OCI-M1 (cell line): Measurements from ENCODE around the gene OLFM3.

Source experiments
- DNase-seq: peaks from one replicate; lab custom pipeline; 2025; lab: John Stamatoyannopoulos, UW

Gene OLFM3

DNA sequence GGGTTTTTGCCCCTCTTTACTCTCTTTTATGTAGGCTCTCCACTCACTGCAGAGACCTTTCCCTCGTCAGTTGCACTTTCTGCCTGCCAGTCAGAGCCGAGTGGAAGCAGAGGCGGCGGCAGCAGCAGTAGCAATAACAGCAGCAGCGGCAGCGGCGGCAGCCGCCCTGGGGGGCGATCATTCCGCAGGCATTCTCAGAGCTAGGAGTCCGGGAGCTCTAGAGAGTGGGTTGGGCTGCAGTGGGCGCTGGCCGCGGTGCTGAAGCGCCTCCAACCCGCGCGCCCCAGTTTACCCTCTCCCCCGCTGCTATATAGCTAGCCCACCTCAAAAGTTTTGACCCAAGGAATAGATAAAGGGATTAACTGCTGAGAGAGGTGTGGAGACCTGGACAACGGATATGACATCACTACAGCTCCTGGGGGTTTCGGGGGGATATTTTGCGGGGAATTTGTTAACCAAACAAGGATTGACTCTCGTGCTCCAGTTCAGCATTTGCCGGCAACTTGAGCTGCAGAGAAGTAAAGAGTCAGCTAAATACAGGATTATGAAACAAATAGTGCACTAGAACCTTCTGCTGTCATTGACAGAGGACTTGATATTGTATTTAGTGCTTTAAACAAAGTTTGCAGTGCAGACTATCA is at the start of gene OLFM3:
Gene OLFM3 (minus strand): TSS at position 102 of the 641 bp plus-strand sequence.
- no peak for DNase-seq

DNA sequence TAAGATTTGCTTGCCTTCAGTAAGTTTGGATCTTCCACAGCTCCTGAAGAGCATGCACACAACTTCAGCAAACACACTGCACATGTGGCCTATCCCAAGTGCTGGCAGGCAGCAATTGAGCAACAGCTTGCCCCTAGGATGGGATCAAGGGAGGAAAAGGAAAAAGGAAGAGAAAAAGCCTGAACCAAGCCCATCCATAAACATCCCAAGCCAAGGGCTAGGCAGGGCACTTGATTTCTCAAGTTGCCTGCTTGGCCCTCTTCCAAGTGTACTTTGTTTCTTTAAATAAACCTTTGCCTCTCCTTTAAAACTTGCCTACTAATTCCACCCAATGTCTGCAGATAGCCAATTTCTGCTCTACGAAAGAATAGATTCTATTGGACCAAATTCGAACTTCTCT is 49.0 kb upstream of the OLFM3 start:
- no peak for DNase-seq

DNA sequence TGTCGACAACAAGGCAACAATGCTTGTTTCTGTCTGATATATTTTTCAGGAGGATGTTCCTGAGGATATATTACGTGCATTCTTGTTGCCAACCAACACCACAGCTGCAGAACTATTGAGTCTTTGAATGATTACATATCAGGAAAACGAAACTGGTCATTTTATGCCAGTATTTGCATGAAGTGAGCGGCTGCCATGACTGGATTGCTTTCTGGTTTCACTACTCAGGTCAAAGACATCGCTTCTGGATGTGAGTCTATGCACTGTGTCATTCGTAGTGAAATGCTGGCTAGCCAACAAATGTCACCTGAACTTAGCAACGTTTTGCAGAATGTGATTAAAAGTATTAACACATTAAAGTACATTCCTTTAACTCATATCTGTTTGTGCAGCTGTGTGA is 35.8 kb upstream of the OLFM3 start:
- peak; percentile 34 for DNase-seq

DNA sequence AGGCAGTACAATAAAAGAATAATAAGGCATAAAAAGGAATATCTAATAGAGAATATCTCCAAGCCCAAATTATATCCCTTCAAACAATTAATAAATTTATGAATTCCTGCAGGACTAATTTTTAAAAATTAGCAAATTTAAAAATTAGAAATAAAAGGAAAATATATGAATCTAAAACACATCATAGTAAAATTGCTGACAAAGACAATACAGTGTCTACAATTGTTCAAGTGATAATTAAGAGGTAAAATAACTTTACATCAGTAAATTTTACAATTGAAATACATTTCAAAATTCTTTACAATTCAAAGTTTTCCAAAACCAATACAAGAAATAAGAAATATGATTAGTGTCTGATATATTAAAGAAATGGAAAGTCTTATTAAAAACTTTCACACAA is 22.8 kb upstream of the OLFM3 start:
- no peak for DNase-seq

DNA sequence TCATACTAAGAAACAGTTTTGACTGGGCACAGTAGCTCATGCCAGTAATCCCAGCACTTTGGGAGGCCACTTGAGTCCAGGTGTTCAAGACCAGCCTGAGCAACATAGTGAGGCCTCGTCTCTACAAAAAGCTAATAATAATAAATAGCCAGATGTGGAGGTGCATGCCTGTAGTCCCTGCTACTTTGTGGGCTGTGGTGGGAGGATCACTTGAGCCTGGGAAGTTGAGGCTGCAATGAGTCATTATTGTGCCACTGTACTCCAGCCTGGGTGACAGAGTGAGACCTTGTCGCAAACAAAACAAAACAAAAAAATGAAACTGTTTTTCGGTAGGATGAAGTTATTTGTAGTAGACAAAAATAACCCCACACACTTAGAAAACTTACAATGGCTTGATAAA is 19.0 kb upstream of the OLFM3 start:
- DNase-seq = no peak

DNA sequence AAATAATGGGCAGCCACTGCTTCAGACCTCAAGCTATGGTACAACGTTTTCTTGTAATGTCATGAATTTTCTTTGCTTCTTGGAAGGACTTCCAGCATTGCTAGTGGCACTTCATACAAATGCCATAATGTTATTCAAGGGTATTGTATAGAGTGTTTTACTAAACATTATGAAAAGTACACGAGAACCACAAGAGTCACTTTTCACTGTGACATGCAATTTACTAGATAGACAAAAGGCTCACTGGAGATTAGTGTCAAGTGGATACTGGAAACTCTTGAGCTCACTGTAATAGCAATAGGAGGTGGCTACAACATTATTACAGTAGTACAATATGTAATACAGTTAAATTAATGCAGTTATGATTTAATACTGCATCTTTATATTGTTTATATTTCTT is 5.3 kb upstream of the OLFM3 start:
- DNase-seq = no peak

DNA sequence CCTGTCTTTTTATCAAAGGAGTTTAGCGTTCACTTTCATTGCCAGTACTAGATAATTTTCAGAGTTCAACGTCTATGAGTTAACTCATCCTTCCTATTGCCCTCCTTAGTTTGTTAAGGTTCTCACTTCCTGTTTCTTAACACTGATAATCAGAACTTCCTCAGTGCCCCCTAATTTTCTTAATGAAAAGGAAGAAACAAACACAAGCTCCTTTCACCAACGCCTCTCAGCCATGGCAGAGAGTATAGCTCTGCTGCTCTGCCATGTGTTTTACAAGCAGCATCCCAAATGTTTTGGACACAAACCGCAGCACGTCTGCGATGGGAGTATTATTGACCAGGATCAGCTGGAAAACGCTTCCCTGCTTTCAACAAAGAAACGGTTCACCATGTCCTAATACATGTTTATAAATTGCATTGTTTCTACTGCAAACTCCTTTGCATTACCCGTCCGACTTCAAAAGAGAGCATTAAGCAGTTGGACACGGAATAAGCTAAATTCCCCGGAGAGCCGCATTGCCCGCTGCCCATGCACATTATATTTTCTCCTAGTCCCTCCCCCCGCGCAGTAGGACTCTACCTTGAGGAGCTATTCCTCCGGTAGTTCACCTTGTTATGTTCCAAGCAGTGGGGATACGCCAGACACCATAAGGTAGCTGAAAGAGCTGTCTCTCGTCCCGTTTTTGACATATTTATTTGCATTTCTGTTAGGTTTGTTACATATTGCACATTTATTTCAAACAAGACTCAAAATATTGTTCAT is 561 bp downstream of the OLFM3 start:
- no peak for DNase-seq

DNA sequence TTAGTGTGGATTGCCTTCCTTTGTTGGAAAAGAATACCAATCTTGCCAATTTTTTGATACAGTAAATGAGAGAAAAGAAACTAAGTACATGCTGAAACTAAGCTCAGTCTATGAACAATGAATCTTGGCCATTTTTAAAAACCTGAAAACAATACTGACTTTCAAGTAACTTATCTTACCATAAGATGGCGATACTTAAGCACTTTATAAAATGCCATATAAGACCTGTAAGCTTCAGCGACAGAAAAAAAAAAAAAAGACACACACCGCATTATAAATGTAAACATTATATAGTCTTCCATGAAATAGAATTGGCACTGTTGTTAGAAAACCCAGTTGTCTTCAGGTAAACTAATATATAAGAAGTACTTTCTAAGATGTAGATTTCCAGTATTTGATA is 3.0 kb downstream of the OLFM3 start:
- DNase-seq = peak; percentile 41

DNA sequence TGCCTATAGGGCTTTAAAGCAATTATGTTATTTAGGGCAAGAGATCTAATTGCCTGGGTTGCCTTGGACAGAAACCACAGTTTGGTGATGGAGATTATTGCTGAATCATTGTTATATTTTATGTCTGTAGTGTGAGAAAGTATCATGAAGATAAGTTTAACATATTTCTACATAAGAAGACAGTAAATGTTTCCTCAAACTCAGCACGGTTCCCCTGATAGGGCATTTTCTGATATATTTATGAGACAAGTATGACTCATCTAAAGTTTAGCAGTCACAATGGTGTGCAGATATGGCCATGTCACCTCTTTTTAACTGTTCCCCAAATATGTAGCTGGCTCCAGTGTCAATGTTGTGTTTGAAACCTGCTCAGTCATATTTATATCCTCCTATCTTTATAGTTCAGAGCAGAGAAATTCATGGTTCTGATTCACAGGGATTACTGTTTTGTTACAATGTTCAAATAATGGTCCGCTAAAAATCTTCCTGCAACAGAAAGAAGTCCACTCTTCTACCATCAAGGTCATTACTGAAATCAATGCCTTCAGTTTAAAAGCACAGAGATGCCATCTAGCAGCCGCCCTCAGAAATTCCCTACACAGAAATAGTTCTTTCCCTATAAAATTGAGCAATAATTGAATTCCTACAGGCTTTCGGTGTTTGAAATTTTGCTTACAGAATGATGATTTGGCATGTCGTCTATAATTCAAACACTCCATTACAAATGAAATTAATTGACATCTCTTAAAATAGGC is 3.7 kb downstream of the OLFM3 start:
- peak; percentile 80 for DNase-seq

DNA sequence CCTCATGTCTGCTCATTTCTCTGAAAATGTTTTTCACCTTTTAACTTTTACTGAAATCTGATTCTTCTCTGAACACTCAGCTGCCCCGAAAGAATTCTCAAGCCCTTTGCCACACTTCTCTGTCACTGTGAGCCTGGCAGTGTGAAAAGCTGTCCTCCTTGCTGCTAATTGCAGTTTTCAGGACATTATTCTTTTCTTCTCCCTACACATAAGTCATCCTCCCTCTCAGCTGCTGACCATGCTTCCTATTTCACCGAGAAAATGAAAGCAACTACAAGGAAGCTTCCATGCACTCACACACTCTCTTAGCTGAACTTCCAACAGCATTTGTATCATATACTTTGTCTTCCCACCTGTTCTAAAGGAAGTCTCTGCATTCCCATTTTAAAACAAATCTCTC is 15.8 kb downstream of the OLFM3 start:
- peak; percentile 77 for DNase-seq

DNA sequence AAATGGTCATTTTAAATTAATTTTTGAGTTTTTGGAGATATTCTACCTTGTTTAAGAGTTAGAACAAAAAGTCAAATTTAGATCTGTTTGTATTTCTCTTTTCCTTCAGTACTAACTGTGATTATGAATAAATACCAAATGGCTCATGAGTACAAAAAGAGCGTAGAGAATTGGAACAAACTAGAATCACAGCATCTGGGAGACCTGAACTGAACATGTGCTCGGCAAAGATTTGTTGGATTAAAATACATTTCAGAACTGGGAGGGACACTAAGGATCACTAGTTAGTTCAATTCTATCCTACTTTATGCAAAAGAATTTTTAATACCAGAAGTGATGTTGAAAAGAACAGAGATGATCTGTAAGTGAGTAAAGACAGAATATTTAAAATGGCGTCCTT is 19.5 kb downstream of the OLFM3 start:
- no peak for DNase-seq

DNA sequence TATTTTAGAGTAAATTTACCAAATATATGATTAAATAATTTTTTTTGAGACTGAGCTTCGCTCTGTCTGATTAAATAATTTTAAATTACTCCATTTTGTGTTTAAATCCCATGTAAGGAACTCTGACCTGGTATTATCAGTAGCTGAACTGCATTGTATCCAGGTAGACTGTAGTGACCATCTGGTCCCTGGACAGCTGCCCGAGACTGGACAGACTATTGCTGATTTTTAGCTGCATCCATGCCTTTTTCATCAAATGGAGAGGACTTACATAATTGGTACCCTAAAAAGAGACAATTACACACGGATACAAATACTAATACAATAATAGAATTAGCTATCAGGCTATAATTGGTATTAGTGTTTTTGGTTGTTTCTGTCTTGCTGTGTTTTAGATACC is 20.6 kb downstream of the OLFM3 start:
- no peak for DNase-seq

DNA sequence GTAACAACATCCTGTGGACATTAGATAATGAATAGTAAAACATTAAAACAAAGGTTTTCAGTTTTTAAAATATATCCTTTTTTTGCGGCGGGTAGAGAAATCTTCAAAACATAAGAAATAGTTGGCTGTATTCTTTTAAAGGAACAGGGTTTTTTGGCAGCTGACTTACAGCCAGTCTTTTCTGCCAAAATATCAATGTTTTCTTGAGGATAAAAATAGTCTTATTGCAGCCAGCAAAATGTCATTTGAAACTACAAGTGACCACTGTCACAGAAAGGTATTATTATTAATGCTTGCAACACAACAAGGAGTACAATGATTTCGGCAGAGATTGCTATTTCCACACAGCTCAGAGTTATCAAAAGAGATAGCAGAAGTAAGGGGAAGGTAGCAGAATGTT is 21.4 kb downstream of the OLFM3 start:
- no peak for DNase-seq

DNA sequence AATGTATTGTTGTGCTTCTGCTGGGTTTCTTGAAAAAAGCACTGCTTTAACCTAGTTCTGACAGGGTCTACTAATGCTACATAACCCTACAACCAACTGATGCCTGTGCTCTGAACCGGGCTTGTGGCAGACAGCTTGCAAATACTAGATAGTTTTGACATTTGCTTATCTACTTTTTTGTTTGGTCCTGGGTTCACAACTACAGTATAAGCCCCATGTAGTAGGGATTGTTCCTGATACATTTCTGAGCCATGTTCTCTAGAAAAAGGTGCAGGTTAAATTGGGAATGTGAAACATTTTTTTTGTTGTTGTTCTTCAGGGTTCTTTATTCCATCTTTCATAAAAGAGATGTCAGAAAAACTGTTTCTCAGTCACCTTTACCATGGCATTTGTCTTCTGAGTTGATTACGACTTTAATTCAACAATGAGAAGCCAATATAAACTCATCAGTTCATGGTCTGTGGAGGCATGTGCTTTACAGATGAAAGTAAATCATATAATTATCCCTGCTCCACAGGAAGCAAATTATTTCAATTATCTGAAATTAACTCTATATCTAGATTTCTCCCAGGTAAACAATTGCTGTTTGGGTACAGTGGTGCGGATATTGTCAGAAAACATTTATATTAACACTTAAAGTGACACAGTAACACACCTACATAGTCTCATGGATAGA is 22.0 kb downstream of the OLFM3 start:
- no peak for DNase-seq

DNA sequence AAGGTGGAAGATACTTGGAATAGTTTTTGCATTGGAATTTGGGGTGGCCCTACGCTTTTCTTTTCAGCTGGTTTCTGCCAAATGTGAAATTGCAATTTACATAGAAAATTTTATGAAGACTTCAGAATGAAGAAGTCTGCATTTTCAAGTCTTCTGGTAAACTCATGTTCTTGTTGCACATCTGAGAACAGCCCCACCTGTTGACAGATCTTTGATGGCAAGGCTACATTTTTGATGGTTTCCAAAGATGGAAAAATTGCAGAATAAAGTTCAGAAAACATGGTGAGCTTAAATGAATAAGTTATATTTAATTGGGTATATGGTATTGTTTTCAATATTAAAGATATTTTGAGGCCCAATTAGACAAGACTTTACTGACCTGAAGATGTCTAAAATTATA is 25.4 kb downstream of the OLFM3 start:
- DNase-seq = peak; percentile 55

DNA sequence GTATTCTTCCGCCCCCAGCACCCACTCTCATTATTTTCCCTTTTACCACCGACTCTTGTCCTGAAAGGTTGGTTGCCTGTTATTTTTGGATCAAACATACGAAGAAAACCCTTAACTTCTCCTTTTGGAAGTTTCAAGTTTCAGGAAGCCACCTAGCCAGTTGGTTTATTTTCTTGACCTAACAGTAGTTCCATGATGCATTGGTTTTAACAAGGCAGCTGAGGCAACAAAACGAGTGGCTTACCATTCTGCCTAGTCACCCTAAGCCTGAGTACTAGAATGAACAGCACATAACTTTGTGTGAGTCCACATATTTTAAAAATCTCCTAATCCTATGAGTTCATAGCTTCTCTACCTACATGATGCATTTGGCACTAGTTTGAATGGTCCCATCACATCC is 28.9 kb downstream of the OLFM3 start:
- DNase-seq = peak; percentile 53

DNA sequence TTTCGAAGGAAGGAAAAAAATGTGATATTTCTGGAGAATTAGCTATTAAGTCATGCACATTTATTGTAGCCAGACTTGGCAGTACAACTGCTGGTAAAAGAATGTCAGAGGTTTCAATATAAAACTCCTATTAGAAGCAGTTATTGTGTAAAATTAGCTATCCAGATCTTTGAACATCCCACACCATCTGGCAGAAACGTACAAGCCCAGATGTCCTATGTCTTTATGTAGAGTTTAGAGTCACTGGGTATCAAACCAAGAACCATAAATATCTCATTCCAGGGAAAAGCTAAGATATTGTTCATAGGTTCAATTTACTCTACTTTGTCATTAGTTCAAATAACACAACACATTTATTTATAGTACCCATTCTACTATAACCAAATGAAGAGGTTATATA is 31.4 kb downstream of the OLFM3 start:
- no peak for DNase-seq

DNA sequence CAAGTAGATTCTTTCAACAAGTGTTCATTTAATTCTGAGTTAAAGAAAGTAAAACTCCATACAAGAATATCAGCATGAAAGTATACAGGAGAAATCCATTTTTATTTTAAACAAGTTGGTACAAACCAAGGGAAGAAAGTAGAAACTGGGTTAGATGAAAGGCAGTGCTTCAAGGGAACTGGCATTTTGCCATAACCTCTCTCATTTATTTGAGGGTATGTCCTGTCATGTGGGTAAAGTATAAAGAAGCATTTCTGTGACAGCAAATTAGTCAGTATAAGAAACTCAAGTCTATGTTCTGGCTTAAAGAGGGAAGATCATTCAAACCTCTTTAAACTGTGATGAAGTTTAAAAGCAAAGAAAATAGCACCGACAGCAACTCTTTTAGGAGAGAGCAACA is 32.0 kb downstream of the OLFM3 start:
- peak; percentile 36 for DNase-seq

DNA sequence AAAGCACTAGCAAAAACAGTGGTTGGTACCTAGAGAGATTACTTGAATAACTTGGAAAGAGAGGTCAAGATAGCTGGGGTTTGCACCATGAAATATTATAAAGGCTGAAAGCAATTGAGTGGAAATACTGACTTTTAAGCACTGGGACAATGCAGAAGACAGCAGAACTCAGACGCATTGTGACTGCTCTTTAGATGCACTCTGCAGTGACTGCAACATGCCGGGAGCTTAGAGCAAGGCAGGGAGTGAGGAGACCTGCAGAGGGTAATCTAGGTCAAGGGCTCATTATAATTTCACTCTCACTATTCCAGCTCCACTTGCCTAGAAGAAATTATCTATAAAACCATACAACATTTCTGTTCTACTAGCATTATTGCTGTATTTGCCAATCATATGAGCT is 36.6 kb downstream of the OLFM3 start:
- DNase-seq = no peak

DNA sequence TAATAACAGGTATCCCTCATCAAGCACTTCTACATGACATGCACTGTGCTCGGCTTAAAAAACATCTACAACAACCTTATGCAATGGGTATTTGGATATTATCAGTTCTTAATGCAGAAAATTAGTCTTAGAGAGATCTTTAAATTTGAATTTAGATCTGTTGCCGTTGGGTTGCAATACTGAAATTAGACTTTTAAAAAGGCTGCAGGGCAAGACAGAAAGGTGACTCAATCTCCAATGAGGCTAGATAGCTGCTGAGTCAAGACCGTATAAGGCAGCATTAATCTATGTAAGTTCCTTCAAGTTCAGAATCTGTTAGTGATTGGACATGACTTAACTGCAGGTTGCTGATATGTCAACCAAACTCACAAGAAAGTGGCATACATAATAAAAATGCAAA is 37.3 kb downstream of the OLFM3 start:
- DNase-seq = peak; percentile 56

DNA sequence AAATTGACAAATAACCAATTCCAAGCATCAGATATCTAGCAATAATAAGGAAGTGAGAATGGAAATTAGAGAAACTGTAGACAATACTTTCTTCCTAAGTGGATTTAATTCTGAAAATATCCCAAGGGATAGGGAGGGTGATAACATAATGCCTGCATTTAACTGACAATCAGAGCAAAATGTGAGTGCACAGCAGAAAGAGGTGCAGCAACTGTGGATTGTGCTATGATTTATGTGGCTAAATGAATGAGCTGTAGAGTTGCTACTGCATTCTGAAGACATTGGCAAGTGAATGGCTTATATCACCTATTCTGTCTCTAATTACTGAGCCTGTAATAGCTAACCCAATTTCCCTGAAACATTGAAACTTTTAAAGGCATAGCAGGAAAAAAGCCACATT is 39.0 kb downstream of the OLFM3 start:
- DNase-seq = no peak

DNA sequence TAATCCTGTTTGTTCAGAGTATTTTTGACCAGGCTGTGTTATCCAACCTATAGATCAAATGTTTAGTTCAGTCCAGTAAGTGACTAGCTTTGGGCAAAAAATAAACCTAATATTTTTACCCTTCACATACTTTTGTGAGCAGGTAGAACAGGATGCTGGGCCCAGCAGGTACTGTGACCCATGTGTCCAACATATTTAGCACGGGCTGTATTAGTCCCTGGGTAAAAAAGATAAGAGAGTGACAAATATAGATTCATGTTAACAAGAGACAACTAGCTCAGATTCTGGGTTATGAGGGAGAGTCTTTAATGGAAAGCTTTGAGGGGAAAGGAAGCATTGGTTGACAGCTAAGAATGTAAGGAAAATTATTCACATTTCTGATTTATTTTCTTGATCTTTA is 43.1 kb downstream of the OLFM3 start:
- no peak for DNase-seq

DNA sequence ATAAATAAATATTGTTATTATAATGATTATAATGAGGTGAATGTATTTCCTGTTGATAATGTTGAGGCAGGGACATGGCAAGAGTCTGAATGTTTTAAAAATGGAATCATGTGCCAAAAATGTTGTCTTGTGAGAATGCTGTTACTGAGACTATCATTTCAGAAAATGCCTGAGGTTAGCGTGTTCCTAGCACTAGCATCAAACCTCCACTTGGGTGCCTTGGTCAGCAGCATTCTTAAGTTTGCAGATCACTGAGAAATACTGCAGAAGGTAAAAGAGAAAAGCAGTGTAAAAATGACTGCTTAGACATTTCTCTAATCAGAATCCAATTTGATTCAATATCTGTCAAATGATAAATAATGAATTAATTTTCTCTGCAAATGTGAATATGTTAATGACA is 50.8 kb downstream of the OLFM3 start:
- no peak for DNase-seq
